GM23338 (cell line): Measurements from ENCODE around the gene ATP6V1E1. TPM values are rescaled to one million over a fixed set of nuclear protein-coding genes. Genes with fewer than 3 reads are reported as not detected.

Experiments used
- ATAC-seq: fragments of 200-7000 bp; cut with Tn5 transposase; 3 replicates; pipeline ENCODE4 v1.9.1; 2020
- DNase-seq: peaks from one replicate; pipeline ENCODE4 v3.0.0-alpha.2; 2015; ENCODE audit warnings: low spot score
- H2AFZ ChIP-seq: fragments of 200-600 bp; sonication (generic); 2 replicates; pipeline ENCODE4 v1.8.0; 2016; ENCODE audit warnings: antibody characterized with exemption, mild to moderate bottlenecking, moderate library complexity
- H3F3A ChIP-seq: fragments of 200-600 bp; sonication (generic); replicated peaks from 2 replicates; pipeline ENCODE4 v1.8.0; 2017; ENCODE audit warnings: antibody characterized with exemption, mixed run types, low read depth
- H3K27ac ChIP-seq: fragments of 200-600 bp; sonication (generic); 2 replicates; pipeline ENCODE4 v1.6.1; 2016; ENCODE audit warnings: low read depth
- H3K27me3 ChIP-seq: fragments of 200-600 bp; sonication (generic); 2 replicates; pipeline ENCODE4 v1.8.0; 2016; ENCODE audit warnings: mild to moderate bottlenecking, mixed run types, moderate library complexity; ENCODE audit not compliant: insufficient read depth
- H3K36me3 ChIP-seq: fragments of 200-600 bp; sonication (generic); 2 replicates; pipeline ENCODE4 v1.8.0; 2016; ENCODE audit warnings: mild to moderate bottlenecking; ENCODE audit not compliant: insufficient read depth
- H3K4me1 ChIP-seq: fragments of 200-600 bp; sonication (generic); 2 replicates; pipeline ENCODE4 v1.8.0; 2016; ENCODE audit warnings: mild to moderate bottlenecking, moderate library complexity; ENCODE audit not compliant: insufficient read depth
- H3K4me2 ChIP-seq: fragments of 200-600 bp; sonication (generic); 2 replicates; pipeline ENCODE4 v1.7.1; 2017; ENCODE audit warnings: mixed run types
- H3K4me3 ChIP-seq: fragments of 200-600 bp; sonication (generic); 2 replicates; pipeline ENCODE4 v1.6.1; 2016; ENCODE audit warnings: mixed run types
- H3K79me2 ChIP-seq: fragments of 200-600 bp; sonication (generic); replicated peaks from 2 replicates; pipeline ENCODE4 v1.8.0; 2017; ENCODE audit warnings: mild to moderate bottlenecking; ENCODE audit not compliant: insufficient read depth
- H3K9me2 ChIP-seq: fragments of 200-600 bp; sonication (generic); 2 replicates; pipeline ENCODE4 v1.8.0; 2017; ENCODE audit not compliant: insufficient read depth
- H4K20me1 ChIP-seq: fragments of 200-600 bp; sonication (generic); replicated peaks from 2 replicates; pipeline ENCODE4 v1.8.0; 2017; ENCODE audit warnings: mild to moderate bottlenecking; ENCODE audit not compliant: insufficient read depth
- H3K27ac Mint-ChIP-seq: 2 replicates; pipeline ENCODE4 v1.8.0; 2020; ENCODE audit warnings: inconsistent platforms, mild to moderate bottlenecking, moderate library complexity, mixed read lengths
- H3K27me3 Mint-ChIP-seq: 3 replicates; pipeline ENCODE4 v1.8.0; 2022; ENCODE audit warnings: low read depth, mild to moderate bottlenecking, moderate library complexity, mixed read lengths, inconsistent platforms; ENCODE audit not compliant: insufficient read depth, poor library complexity
- H3K36me3 Mint-ChIP-seq: 3 replicates; pipeline ENCODE4 v1.8.0; 2021; ENCODE audit warnings: low read depth, mild to moderate bottlenecking, inconsistent platforms, moderate library complexity, mixed read lengths
- H3K4me1 Mint-ChIP-seq: 3 replicates; pipeline ENCODE4 v1.8.0; 2020; ENCODE audit warnings: mild to moderate bottlenecking, inconsistent platforms, mixed read lengths
- H3K4me3 Mint-ChIP-seq: 3 replicates; pipeline ENCODE4 v1.8.0; 2021; ENCODE audit warnings: moderate library complexity, mild to moderate bottlenecking, inconsistent platforms, mixed read lengths
- H3K9me3 Mint-ChIP-seq: 3 replicates; pipeline ENCODE4 v1.8.0; 2020; ENCODE audit warnings: moderate library complexity, mild to moderate bottlenecking, inconsistent platforms, mixed read lengths
- CREB1 ChIP-seq: fragments of 250-450 bp; sonication (Bioruptor Pico); IDR thresholded peaks from 2 replicates; pipeline ENCODE4 v1.5.0; 2020; ENCODE audit warnings: low read depth, mild to moderate bottlenecking, moderate library complexity
- CTCF ChIP-seq, 2 experiments: fragments of 200-600 bp in 1 of 2; sonication (generic) in 1 of 2; conservative IDR thresholded peaks; 2 replicates each; pipeline versions ENCODE4 v1.5.1 to v1.6.1; 2016 to 2017; ENCODE audit warnings: antibody characterized with exemption in 2 of 2, low read depth in 2 of 2, mild to moderate bottlenecking in 2 of 2, moderate library complexity in 1 of 2
- ETS1 ChIP-seq: IDR thresholded peaks from 2 replicates; pipeline ENCODE4 v1.6.1; 2016; ENCODE audit warnings: antibody characterized with exemption
- EZH2 ChIP-seq: fragments of 200-600 bp; sonication (generic); IDR thresholded peaks from one replicate; pipeline ENCODE4 v1.8.0; 2017; ENCODE audit warnings: antibody characterized with exemption, mild to moderate bottlenecking, low read depth; ENCODE audit not compliant: unreplicated experiment
- JUNB ChIP-seq: IDR thresholded peaks from one replicate; pipeline ENCODE4 v1.6.1; 2016; ENCODE audit warnings: antibody characterized with exemption; ENCODE audit not compliant: unreplicated experiment
- NANOG ChIP-seq: IDR thresholded peaks from 2 replicates; pipeline ENCODE4 v1.6.1; 2016; ENCODE audit warnings: antibody characterized with exemption, borderline replicate concordance
- POLR2AphosphoS5 ChIP-seq: IDR thresholded peaks from 2 replicates; pipeline ENCODE4 v1.6.1; 2016; ENCODE audit warnings: antibody characterized with exemption, low read depth
- ZNF114 ChIP-seq: fragments of 250-450 bp; sonication (Bioruptor Pico); IDR thresholded peaks from 2 replicates; pipeline ENCODE4 v1.5.0; 2020; ENCODE audit warnings: mild to moderate bottlenecking, moderate library complexity
- ZNF331 ChIP-seq: fragments of 250-450 bp; sonication (Bioruptor Pico); IDR thresholded peaks from 2 replicates; pipeline ENCODE4 v1.5.0; 2020; ENCODE audit warnings: low read depth, mild to moderate bottlenecking, moderate library complexity
- ZNF462 ChIP-seq: fragments of 250-450 bp; sonication (Bioruptor Pico); IDR thresholded peaks from 2 replicates; pipeline ENCODE4 v1.5.0; 2020; ENCODE audit warnings: mild to moderate bottlenecking, moderate library complexity
- polyA plus RNA-seq: library from polyadenylated mRNA; unstranded; fragments of >200 nt; fragmentation: Nextera tagmentation; extraction: Ambion mirVana; gene quantifications from 2 replicates; pipeline ENCODE4 v1.2.1, GENCODE V29; 2016
- total RNA-seq: library from RNA; depleted of rRNA; stranded (reverse); fragments of >200 nt; shearing (Covaris generic); gene quantifications from 2 replicates; pipeline ENCODE4 v1.2.3, GENCODE V29; 2014
- TF ChIP-seq, protein P1 (sequence below): IDR thresholded peaks from one replicate; pipeline ENCODE4 v1.6.1; 2018; ENCODE audit warnings: antibody characterized with exemption; ENCODE audit not compliant: unreplicated experiment

The ATP6V1E1 gene
- total and polyA plus RNA-seq, 2 experiments from 2014 or later: 74.5 to 81.7 TPM

DNA sequence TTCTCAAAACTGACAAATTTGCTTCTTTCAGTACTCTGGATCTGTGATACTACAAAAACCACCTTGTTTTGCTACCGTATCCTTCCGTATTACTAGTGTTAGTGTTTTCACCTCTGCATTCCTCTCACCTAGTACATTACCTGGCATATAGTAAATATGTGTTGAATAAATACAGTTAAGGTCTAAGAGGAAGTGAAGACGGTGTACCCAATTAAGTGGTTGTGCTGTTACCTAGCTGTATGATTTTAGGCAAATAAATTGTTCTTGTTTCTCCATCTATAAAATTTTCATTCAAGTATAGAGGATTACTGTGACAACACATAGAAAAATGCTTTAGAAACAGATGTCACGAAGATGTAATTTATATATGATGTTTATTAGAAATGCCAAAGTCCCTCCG is 18.9 kb upstream of the ATP6V1E1 start:
- no peak overlapping the region for H2AFZ ChIP-seq

More for the DNA sequence above, 18.9 kb upstream of the ATP6V1E1 start:
- TF ChIP-seq CREB1 (CRISPR knock-in tag) (no peak), ZNF462 (no peak), CTCF (conservative IDR thresholded peaks at IDR 0.05; ENCODE audit: low read depth in 2 of 2) (no peak), POLR2AphosphoS5 (no peak), JUNB (no peak), ZNF114 (CRISPR knock-in tag) (no peak), EZH2 (no peak), NANOG (no peak), ETS1 (no peak), ZNF331 (CRISPR knock-in tag) (no peak)
- TF ChIP-seq, protein P1, sequence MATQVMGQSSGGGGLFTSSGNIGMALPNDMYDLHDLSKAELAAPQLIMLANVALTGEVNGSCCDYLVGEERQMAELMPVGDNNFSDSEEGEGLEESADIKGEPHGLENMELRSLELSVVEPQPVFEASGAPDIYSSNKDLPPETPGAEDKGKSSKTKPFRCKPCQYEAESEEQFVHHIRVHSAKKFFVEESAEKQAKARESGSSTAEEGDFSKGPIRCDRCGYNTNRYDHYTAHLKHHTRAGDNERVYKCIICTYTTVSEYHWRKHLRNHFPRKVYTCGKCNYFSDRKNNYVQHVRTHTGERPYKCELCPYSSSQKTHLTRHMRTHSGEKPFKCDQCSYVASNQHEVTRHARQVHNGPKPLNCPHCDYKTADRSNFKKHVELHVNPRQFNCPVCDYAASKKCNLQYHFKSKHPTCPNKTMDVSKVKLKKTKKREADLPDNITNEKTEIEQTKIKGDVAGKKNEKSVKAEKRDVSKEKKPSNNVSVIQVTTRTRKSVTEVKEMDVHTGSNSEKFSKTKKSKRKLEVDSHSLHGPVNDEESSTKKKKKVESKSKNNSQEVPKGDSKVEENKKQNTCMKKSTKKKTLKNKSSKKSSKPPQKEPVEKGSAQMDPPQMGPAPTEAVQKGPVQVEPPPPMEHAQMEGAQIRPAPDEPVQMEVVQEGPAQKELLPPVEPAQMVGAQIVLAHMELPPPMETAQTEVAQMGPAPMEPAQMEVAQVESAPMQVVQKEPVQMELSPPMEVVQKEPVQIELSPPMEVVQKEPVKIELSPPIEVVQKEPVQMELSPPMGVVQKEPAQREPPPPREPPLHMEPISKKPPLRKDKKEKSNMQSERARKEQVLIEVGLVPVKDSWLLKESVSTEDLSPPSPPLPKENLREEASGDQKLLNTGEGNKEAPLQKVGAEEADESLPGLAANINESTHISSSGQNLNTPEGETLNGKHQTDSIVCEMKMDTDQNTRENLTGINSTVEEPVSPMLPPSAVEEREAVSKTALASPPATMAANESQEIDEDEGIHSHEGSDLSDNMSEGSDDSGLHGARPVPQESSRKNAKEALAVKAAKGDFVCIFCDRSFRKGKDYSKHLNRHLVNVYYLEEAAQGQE: no peak
- Histone ChIP-seq H3K4me2 (no peak overlapping the region), H3K9me2 (no peaks in the 10 kb centered on the region), H3K4me3 (no peak overlapping the region), H3K27ac (no peak overlapping the region), H3K27me3 (no peaks in the 10 kb centered on the region), H3K4me1 (no peaks in the 10 kb centered on the region), H3F3A (peaks cover 5% of the 10 kb centered on the region; the same call in 1 of the 2 replicates), H3K36me3 (no peaks in the 10 kb centered on the region), H4K20me1 (peaks cover 3% of the 10 kb centered on the region; the same call in 1 of the 2 replicates), H3K79me2 (peaks cover 10% of the 10 kb centered on the region; the same call in 1 of the 2 replicates)
- Mint-ChIP-seq H3K9me3 (peaks cover 2% of the 10 kb centered on the region; the same call in 1 of the 3 replicates), H3K4me3 (no peak overlapping the region), H3K27me3 (no peaks in the 10 kb centered on the region), H3K4me1 (no peaks in the 10 kb centered on the region), H3K36me3 (peaks cover 15% of the 10 kb centered on the region), H3K27ac (no peak overlapping the region)
- ATAC-seq (no peak), DNase-seq (no peak)
